Chondrocyte (in vitro differentiated cells): ENCODE results near the gene ZFR2. TPM values are rescaled to one million over a fixed set of nuclear protein-coding genes. Genes with fewer than 3 reads are reported as not detected.

Source experiments
- DNase-seq: peaks from one replicate; pipeline ENCODE4 v3.0.0; 2021; ENCODE audit warnings: mixed read lengths, low spot score
- H3K27ac Mint-ChIP-seq: one replicate; pipeline ENCODE4 v1.8.0; 2021; ENCODE audit warnings: mild to moderate bottlenecking, moderate library complexity, mixed read lengths; ENCODE audit not compliant: unreplicated experiment
- H3K27me3 Mint-ChIP-seq: 2 replicates; pipeline ENCODE4 v1.8.0; 2021; ENCODE audit warnings: low read depth, mixed read lengths
- H3K36me3 Mint-ChIP-seq: 2 replicates; pipeline ENCODE4 v1.8.0; 2021; ENCODE audit warnings: low read depth, mixed read lengths
- H3K4me1 Mint-ChIP-seq: 2 replicates; pipeline ENCODE4 v1.8.0; 2021; ENCODE audit warnings: low read depth, mild to moderate bottlenecking, mixed read lengths
- H3K4me3 Mint-ChIP-seq: one replicate; pipeline ENCODE4 v1.8.0; 2021; ENCODE audit warnings: mild to moderate bottlenecking, moderate library complexity, mixed read lengths; ENCODE audit not compliant: unreplicated experiment
- H3K9me3 Mint-ChIP-seq: 2 replicates; pipeline ENCODE4 v1.8.0; 2021; ENCODE audit warnings: low read depth, mixed read lengths
- total RNA-seq: library from RNA; stranded (reverse); gene quantifications from 3 replicates; pipeline ENCODE4 v1.2.1, GENCODE V29; 2021
- TF ChIP-seq, protein P1 (sequence below): fragments of 200-600 bp; sonication (generic); IDR thresholded peaks from 2 replicates; pipeline ENCODE4 v1.5.0; 2021; ENCODE audit warnings: antibody characterized with exemption, mild to moderate bottlenecking, moderate library complexity

The ZFR2 gene
- total RNA-seq, 1 donor from 2014 or later, result not detected

DNA sequence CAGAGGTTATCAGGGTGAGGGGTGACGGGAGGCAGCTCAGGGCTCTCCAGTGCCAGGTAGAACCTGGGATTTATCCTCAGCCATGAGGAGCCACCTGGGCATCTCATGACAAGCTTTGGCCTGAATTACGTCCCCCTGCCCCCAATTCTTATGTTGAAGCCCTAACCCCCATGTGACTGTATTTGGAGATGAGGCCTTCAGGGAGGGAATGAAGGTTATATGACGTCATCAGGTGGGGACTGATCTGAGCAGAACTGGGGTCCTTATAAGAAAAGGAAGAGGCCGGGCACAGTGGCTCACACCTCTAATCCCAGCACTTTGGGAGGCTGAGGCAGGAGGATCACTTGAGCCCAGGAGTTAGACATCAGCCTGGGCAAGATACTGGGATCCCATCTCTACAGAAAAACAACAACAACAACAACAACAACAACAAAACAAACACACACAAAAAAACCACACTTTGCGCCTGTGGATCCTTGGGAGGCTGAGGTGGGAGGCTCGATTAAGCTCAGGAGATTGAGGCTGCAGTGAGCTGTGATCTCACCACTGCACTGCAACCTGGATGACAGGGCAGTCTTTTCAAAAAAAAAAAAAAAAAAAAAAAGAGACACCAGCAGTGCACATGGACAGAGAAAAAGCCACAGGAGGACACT, 18.4 kb downstream of the ZFR2 start:
- H3K4me1 Mint-ChIP-seq, result peaks cover 5% of the 10 kb centered on the region
- peaks cover 8% of the 10 kb centered on the region for H3K9me3 Mint-ChIP-seq
- H3K36me3 Mint-ChIP-seq, result peaks cover 5% of the 10 kb centered on the region
- no peak for DNase-seq
- no peak overlapping the region for H3K4me3 Mint-ChIP-seq
- TF ChIP-seq, protein P1, sequence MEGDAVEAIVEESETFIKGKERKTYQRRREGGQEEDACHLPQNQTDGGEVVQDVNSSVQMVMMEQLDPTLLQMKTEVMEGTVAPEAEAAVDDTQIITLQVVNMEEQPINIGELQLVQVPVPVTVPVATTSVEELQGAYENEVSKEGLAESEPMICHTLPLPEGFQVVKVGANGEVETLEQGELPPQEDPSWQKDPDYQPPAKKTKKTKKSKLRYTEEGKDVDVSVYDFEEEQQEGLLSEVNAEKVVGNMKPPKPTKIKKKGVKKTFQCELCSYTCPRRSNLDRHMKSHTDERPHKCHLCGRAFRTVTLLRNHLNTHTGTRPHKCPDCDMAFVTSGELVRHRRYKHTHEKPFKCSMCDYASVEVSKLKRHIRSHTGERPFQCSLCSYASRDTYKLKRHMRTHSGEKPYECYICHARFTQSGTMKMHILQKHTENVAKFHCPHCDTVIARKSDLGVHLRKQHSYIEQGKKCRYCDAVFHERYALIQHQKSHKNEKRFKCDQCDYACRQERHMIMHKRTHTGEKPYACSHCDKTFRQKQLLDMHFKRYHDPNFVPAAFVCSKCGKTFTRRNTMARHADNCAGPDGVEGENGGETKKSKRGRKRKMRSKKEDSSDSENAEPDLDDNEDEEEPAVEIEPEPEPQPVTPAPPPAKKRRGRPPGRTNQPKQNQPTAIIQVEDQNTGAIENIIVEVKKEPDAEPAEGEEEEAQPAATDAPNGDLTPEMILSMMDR, result no peak
- H3K27ac Mint-ChIP-seq, result no peak overlapping the region
- peaks cover 25% of the 10 kb centered on the region for H3K27me3 Mint-ChIP-seq

DNA sequence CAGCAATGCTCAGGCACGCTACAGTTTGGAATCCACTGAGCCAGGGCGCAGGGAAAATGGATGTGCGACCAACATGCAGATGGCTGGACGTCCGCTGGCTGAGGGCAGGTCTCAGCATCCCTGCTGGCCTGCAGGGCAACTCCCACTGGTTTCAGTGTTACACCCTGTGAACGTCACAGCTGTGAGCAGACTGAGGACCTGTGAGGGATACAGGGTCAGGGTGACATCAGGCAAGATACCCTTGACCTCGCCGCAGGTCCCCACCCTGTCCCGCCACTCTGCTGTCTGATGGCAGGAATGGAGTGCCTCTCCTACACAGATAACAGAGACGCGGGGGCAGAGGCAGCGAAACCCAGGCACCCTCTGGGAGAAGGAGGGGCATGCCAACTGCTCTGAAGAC, 19.1 kb downstream of the ZFR2 start:
- peaks cover 5% of the 10 kb centered on the region for H3K4me1 Mint-ChIP-seq
- no peak overlapping the region for H3K27ac Mint-ChIP-seq
- TF ChIP-seq, protein P1, result no peak
- no peak for DNase-seq
- H3K9me3 Mint-ChIP-seq, result peaks cover 8% of the 10 kb centered on the region
- no peak overlapping the region for H3K4me3 Mint-ChIP-seq
- peaks cover 5% of the 10 kb centered on the region for H3K36me3 Mint-ChIP-seq
- H3K27me3 Mint-ChIP-seq, result peaks cover 22% of the 10 kb centered on the region

DNA sequence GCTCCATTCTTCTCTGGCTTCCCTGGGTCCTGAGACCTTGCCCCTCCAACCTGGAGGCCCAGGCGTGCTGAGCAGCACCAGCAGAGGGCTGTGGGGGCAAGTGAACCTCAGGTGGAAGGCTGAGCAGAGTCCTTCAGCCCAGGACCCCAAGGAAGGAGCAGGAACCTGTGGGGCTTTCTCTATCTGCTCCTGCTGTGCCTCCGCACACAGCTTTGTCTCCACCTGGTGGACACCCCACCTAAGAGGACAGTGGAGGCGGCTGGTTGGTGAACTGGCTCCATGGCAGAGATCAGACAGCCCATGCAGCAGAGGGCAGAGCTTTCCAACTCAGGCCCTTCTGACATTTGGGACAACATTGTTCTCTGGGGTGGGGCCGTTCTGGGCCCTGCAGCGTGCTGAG, 19.7 kb downstream of the ZFR2 start:
- Mint-ChIP-seq H3K27me3 (peaks cover 19% of the 10 kb centered on the region), H3K27ac (no peak overlapping the region), H3K4me3 (no peak overlapping the region), H3K4me1 (peaks cover 5% of the 10 kb centered on the region), H3K36me3 (peaks cover 5% of the 10 kb centered on the region), H3K9me3 (peaks cover 8% of the 10 kb centered on the region)
- DNase-seq, result no peak
- TF ChIP-seq, protein P1, result peak; percentile 71

DNA sequence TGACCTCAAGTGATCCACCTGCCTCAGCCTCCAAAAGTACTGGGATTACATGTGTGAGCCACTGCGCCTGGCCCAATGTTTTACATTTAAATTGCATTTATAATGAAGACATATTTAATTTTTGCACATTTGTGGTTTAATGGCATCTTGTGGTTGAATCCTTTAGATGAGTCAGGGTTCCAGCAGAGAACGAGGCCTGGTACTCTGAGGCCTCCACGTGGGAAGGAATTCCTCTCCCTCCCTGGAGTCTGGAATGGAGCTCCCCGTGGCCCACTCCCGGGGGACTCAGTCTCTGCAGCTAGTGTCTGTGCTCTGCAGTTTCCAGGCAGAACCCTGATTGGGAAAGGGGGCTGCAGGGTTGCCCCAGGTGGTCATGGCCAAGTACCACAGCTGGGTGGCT, 24.2 kb downstream of the ZFR2 start:
- no peak for DNase-seq
- no peak overlapping the region for H3K27ac Mint-ChIP-seq
- no peaks in the 10 kb centered on the region for H3K36me3 Mint-ChIP-seq
- peaks cover 22% of the 10 kb centered on the region for H3K27me3 Mint-ChIP-seq
- TF ChIP-seq, protein P1, result no peak
- H3K9me3 Mint-ChIP-seq, result no peaks in the 10 kb centered on the region
- H3K4me1 Mint-ChIP-seq, result no peaks in the 10 kb centered on the region
- no peak overlapping the region for H3K4me3 Mint-ChIP-seq

DNA sequence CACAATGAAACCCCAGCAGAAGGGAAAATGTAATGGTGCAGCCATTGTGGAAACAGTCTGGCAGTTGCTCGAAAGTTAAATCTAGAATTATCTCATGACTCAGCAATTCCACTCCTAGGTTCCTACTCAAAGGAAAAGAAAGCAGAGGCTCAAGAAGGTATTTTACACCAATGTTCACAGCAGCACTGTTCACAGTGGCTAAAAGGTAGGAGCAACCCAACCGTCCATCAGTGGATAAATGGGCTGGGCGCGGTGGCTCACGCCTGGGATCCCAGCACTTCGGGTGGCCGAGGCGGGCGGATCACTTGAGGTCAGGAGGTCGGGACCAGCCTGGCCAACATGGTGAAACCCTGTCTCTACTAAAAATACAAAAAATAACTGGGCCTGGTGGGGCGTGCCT, 25.9 kb downstream of the ZFR2 start:
- no peaks in the 10 kb centered on the region for H3K36me3 Mint-ChIP-seq
- H3K27me3 Mint-ChIP-seq, result peaks cover 31% of the 10 kb centered on the region
- TF ChIP-seq, protein P1, result no peak
- no peak overlapping the region for H3K4me3 Mint-ChIP-seq
- H3K27ac Mint-ChIP-seq, result no peak overlapping the region
- H3K4me1 Mint-ChIP-seq, result no peaks in the 10 kb centered on the region
- no peak for DNase-seq
- no peaks in the 10 kb centered on the region for H3K9me3 Mint-ChIP-seq
